SK-N-SH treated with all-trans-retinoic acid at 6 μM for 48 hours (cell line): ENCODE measurements around the gene CYP4F12.

Experiments
- GLIS3 ChIP-seq: fragments of 250-450 bp; sonication (Bioruptor Pico); IDR thresholded peaks from 2 replicates; pipeline ENCODE4 v1.5.0; 2020; ENCODE audit warnings: mild to moderate bottlenecking, moderate library complexity
- OSR1 ChIP-seq: fragments of 250-450 bp; sonication (Bioruptor Pico); IDR thresholded peaks from 2 replicates; pipeline ENCODE4 v1.8.0; 2022; ENCODE audit warnings: moderate library complexity, mild to moderate bottlenecking, inconsistent platforms
- PATZ1 ChIP-seq: fragments of 250-450 bp; sonication (Bioruptor Pico); IDR thresholded peaks from 2 replicates; pipeline ENCODE4 v1.8.0; 2020; ENCODE audit warnings: mild to moderate bottlenecking, moderate library complexity, borderline replicate concordance
- RARB ChIP-seq: fragments of 250-450 bp; sonication (Bioruptor Pico); IDR thresholded peaks from 2 replicates; pipeline ENCODE4 v1.8.0; 2021; ENCODE audit warnings: mild to moderate bottlenecking, moderate library complexity
- TOX ChIP-seq: fragments of 250-450 bp; sonication (Bioruptor Pico); IDR thresholded peaks from 2 replicates; pipeline ENCODE4 v1.8.0; 2021; ENCODE audit warnings: mild to moderate bottlenecking, moderate library complexity, borderline replicate concordance
- ZC3H10 ChIP-seq: fragments of 250-450 bp; sonication (Bioruptor Pico); IDR thresholded peaks from 2 replicates; pipeline ENCODE4 v1.5.1; 2021; ENCODE audit warnings: mild to moderate bottlenecking, moderate library complexity
- ZFP3 ChIP-seq: fragments of 250-450 bp; sonication (Bioruptor Pico); IDR thresholded peaks from 2 replicates; pipeline ENCODE4 v1.5.0; 2020; ENCODE audit warnings: mild to moderate bottlenecking, moderate library complexity
- ZFP30 ChIP-seq: fragments of 450-650 bp; formaldehyde crosslinking; IDR thresholded peaks from 2 replicates; pipeline ENCODE4 v1.5.0; 2022; ENCODE audit warnings: mild to moderate bottlenecking, moderate library complexity
- ZNF8 ChIP-seq: fragments of 450-650 bp; formaldehyde crosslinking; IDR thresholded peaks from 2 replicates; pipeline ENCODE4 v1.5.0; 2020; ENCODE audit warnings: mild to moderate bottlenecking, moderate library complexity
- TF ChIP-seq, protein P1 (sequence below): fragments of 250-450 bp; sonication (Bioruptor Pico); IDR thresholded peaks from 2 replicates; pipeline ENCODE4 v1.5.1; 2020; ENCODE audit warnings: low read depth, mild to moderate bottlenecking, moderate library complexity

- TF ChIP-seq ZNF8 (CRISPR knock-in tag) (no peak), ZFP30 (CRISPR knock-in tag) (no peak), RARB (no peak), GLIS3 (CRISPR knock-in tag) (no peak), ZFP3 (CRISPR knock-in tag) (no peak), TOX (CRISPR knock-in tag) (no peak), OSR1 (CRISPR knock-in tag) (no peak), ZC3H10 (CRISPR knock-in tag) (no peak), PATZ1 (CRISPR knock-in tag) (no peak)
- TF ChIP-seq, protein P1, sequence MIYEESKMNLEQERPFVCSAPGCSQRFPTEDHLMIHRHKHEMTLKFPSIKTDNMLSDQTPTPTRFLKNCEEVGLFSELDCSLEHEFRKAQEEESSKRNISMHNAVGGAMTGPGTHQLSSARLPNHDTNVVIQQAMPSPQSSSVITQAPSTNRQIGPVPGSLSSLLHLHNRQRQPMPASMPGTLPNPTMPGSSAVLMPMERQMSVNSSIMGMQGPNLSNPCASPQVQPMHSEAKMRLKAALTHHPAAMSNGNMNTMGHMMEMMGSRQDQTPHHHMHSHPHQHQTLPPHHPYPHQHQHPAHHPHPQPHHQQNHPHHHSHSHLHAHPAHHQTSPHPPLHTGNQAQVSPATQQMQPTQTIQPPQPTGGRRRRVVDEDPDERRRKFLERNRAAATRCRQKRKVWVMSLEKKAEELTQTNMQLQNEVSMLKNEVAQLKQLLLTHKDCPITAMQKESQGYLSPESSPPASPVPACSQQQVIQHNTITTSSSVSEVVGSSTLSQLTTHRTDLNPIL, result no peak
These were observed 30.1 kb upstream of the CYP4F12 start for GRCh38 chr19:15642807-15643206.
